GM23338 (cell line): ENCODE measurements around the gene LGALS8.

Experiments
- CREB1 ChIP-seq: fragments of 250-450 bp; sonication (Bioruptor Pico); IDR thresholded peaks from 2 replicates; pipeline ENCODE4 v1.5.0; 2020; ENCODE audit warnings: low read depth, mild to moderate bottlenecking, moderate library complexity
- CTCF ChIP-seq, 2 experiments: fragments of 200-600 bp in 1 of 2; sonication (generic) in 1 of 2; conservative IDR thresholded peaks; 2 replicates each; pipeline versions ENCODE4 v1.5.1 to v1.6.1; 2016 to 2017; ENCODE audit warnings: antibody characterized with exemption in 2 of 2, low read depth in 2 of 2, mild to moderate bottlenecking in 2 of 2, moderate library complexity in 1 of 2
- EZH2 ChIP-seq: fragments of 200-600 bp; sonication (generic); IDR thresholded peaks from one replicate; pipeline ENCODE4 v1.8.0; 2017; ENCODE audit warnings: antibody characterized with exemption, mild to moderate bottlenecking, low read depth; ENCODE audit not compliant: unreplicated experiment
- EZH2phosphoT487 ChIP-seq: fragments of 200-600 bp; sonication (generic); IDR thresholded peaks from one replicate; pipeline ENCODE4 v1.8.1; 2018; ENCODE audit warnings: antibody characterized with exemption; ENCODE audit not compliant: unreplicated experiment
- NANOG ChIP-seq: IDR thresholded peaks from 2 replicates; pipeline ENCODE4 v1.6.1; 2016; ENCODE audit warnings: antibody characterized with exemption, borderline replicate concordance
- POLR2AphosphoS5 ChIP-seq: IDR thresholded peaks from 2 replicates; pipeline ENCODE4 v1.6.1; 2016; ENCODE audit warnings: antibody characterized with exemption, low read depth
- ZNF114 ChIP-seq: fragments of 250-450 bp; sonication (Bioruptor Pico); IDR thresholded peaks from 2 replicates; pipeline ENCODE4 v1.5.0; 2020; ENCODE audit warnings: mild to moderate bottlenecking, moderate library complexity

DNA sequence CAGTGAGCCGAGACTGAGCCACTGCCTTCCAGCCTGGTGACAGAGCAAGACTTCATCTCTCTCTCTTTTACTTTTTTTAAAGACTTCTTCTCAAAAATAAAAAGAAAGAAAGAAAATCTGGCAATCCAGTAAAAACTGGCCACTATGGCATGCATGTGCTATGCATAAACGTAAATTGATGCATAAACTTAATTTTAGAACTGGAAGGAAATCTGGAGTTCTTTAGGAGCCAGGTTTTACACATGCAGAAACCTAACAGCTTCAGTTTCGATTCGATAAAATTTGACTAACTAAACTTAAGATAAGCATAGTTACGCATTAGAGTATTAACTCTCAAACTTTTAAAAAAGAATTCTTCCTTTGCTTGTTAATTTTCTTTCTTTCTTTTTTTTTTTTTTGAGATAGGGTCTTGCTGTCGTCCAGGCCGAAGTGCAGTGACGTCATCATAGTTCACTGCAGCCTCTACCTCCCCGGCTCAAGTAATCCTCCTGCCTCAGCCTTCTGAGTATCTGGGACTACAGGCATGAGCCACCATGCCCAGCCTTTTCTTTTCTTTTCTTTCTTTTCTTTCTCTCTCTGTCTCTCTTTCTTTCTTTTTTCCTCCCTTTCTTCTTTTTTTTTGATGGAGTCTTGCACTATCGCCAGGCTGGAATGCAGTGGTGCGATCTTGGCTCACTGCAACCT lies 11.9 kb upstream of the LGALS8 start:
- TF ChIP-seq CTCF (conservative IDR thresholded peaks at IDR 0.05; ENCODE audit: low read depth in 2 of 2) (no peak), EZH2phosphoT487 (no peak), POLR2AphosphoS5 (no peak), NANOG (no peak), EZH2 (no peak), CREB1 (no peak), ZNF114 (no peak)
